Loucy (cell line): ENCODE data around the gene GABBR2.

Experiments used
- EZH2phosphoT487 ChIP-seq: fragments of 200-600 bp; IDR thresholded peaks from 2 replicates; pipeline ENCODE4 v1.6.1; 2018; ENCODE audit warnings: antibody characterized with exemption, mild to moderate bottlenecking, moderate library complexity, borderline replicate concordance
- TF ChIP-seq, protein P1 (sequence below): fragments of 200-600 bp; sonication (generic); conservative IDR thresholded peaks from 2 replicates; pipeline ENCODE4 v1.5.1; 2014; ENCODE audit warnings: mild to moderate bottlenecking, antibody characterized with exemption, low read length

DNA sequence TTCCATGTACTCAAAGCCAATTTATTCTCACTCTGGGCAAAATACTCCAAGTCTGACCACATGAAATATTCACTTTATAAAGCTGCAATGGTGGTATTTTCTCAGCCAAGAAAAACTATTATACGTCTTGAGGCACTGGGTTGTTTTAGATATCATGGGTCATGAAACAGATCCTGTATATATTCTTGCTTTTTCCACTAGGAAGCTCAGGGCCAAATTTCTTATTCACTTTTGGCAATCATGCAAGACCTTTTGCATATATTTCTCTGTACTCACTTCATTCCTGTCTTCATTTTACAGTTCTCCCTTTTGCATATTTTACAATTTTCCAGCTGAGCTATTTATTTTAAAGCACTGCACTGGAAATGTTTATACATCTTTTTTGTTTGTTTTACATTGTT is 49.8 kb downstream of the GABBR2 start:
- TF ChIP-seq, protein P1, sequence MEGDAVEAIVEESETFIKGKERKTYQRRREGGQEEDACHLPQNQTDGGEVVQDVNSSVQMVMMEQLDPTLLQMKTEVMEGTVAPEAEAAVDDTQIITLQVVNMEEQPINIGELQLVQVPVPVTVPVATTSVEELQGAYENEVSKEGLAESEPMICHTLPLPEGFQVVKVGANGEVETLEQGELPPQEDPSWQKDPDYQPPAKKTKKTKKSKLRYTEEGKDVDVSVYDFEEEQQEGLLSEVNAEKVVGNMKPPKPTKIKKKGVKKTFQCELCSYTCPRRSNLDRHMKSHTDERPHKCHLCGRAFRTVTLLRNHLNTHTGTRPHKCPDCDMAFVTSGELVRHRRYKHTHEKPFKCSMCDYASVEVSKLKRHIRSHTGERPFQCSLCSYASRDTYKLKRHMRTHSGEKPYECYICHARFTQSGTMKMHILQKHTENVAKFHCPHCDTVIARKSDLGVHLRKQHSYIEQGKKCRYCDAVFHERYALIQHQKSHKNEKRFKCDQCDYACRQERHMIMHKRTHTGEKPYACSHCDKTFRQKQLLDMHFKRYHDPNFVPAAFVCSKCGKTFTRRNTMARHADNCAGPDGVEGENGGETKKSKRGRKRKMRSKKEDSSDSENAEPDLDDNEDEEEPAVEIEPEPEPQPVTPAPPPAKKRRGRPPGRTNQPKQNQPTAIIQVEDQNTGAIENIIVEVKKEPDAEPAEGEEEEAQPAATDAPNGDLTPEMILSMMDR: no peak
- TF ChIP-seq EZH2phosphoT487: no peak
